OCI-LY7 (cell line): ENCODE measurements around the gene DCAF5.

Experiments used
- CTCF ChIP-seq: fragments of 200-600 bp; sonication (generic); conservative IDR thresholded peaks from 2 replicates; pipeline ENCODE4 v1.5.1; 2014; ENCODE audit warnings: mild to moderate bottlenecking, antibody characterized with exemption, low read length, moderate library complexity, mixed read lengths
- EZH2phosphoT487 ChIP-seq: fragments of 200-600 bp; sonication (generic); IDR thresholded peaks from 2 replicates; pipeline ENCODE4 v1.6.1; 2018; ENCODE audit warnings: low read depth, borderline replicate concordance, mild to moderate bottlenecking, mixed run types, antibody characterized with exemption, low read length, moderate library complexity, mixed read lengths

GRCh38 chr14:69096781-69097475 lies 56.0 kb downstream of the DCAF5 start:
- TF ChIP-seq EZH2phosphoT487 (no peak), CTCF (no peak; the same call in 1 of the 2 replicates)
